Measurements from ENCODE around the gene CAMK2B. TPM values are rescaled to one million over a fixed set of nuclear protein-coding genes. Genes with fewer than 3 reads are reported as not detected.

CAMK2B gene
- total RNA-seq, 1 donor from 2014 or later, result 98.0 TPM

DNA sequence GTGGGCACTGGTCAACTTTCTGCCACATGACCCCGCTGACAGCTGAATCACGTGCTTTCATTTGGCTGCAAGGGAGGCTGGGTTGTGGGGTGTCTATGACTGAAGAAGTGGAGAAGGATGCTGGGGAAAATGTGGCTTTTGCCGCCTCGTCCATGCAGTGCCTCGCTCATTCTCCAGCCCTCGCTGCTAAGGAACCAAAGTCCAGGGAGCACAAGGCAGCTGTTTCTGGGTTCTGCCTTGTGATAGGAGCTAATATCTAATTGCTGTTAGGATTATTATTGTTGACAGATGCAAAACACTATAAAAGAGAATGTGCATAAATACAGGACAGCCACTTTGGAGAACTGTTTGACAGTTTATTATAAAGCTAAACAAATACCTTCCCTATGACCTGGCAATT, 4.9 kb upstream of the CAMK2B start:
- H3K27me3 ChIP-seq (ENCODE audit: low read depth), result peaks cover 14% of the 10 kb centered on the region
- intact Hi-C loops (cut with micrococcal nuclease), result no loop called here
- H3K4me3 ChIP-seq, result no peak overlapping the region
- peak overlapping the region; percentile 81 for H3K27ac ChIP-seq (replicated peaks)
- no peak for TF ChIP-seq CTCF (IDR thresholded peaks at IDR 0.05; ENCODE audit: borderline replicate concordance)
- no peaks in the 10 kb centered on the region for H3K9me3 ChIP-seq (replicated peaks)
- peaks cover 41% of the 10 kb centered on the region for H3K4me1 ChIP-seq
- no peak for DNase-seq
- no peaks in the 10 kb centered on the region for H3K36me3 ChIP-seq

GRCh38 chr7:44329888-44330287, 4.5 kb upstream of the CAMK2B start:
- Histone ChIP-seq H3K27ac (replicated peaks) (peak overlapping the region; percentile 81), H3K4me3 (no peak overlapping the region), H3K9me3 (replicated peaks) (no peaks in the 10 kb centered on the region), H3K4me1 (peaks cover 39% of the 10 kb centered on the region), H3K36me3 (no peaks in the 10 kb centered on the region), H3K27me3 (ENCODE audit: low read depth) (peaks cover 14% of the 10 kb centered on the region)
- intact Hi-C loops (cut with micrococcal nuclease), result no loop called here
- TF ChIP-seq CTCF (IDR thresholded peaks at IDR 0.05; ENCODE audit: borderline replicate concordance), result no peak
- DNase-seq, result no peak

DNA sequence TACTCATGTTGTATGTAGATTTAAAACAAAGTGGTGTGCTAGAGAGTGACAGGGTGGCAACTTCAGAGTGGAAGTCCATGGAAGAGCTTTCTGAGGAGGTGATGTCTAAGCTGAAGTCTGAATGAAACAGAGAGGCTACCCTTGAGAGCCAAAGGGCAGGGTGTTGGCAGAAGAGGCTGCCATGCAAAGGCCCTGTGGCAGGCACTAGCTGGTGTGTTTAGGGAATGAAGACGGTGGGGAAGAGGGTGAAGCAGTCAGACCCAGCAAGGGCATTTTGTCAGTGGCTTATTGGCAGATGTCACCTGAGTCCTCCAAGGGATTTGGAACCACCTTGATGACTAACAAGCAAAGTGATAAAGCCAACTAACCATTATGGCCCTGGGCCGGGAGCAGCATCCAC, 3.7 kb upstream of the CAMK2B start:
- Histone ChIP-seq H3K36me3 (no peaks in the 10 kb centered on the region), H3K27ac (replicated peaks) (no peak overlapping the region), H3K4me1 (peaks cover 33% of the 10 kb centered on the region), H3K27me3 (ENCODE audit: low read depth) (peaks cover 22% of the 10 kb centered on the region), H3K9me3 (replicated peaks) (no peaks in the 10 kb centered on the region), H3K4me3 (no peak overlapping the region)
- intact Hi-C loops (cut with micrococcal nuclease), result no loop called here
- no peak for DNase-seq
- TF ChIP-seq CTCF (IDR thresholded peaks at IDR 0.05; ENCODE audit: borderline replicate concordance), result no peak

DNA sequence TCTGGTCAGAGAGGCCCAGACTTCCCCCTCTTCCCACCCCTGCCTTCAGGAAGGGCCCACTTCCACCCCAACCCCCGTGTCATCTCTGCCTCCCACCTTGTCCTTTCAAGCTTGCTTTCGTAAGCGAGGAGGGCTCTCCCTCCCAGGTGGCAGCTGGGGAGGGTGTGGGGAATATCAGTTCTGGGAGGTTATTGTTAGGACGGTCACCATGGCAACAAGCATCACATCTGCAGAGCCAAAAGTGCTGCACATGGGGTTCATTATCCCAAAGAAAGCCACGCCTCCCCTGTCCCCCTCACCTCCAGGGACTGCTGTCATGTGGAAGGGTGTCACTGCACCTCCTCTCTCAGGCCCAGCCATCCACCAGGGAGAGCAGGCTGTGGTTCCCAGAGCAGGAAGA, 2.6 kb upstream of the CAMK2B start:
- no peak overlapping the region for H3K27ac ChIP-seq (replicated peaks)
- intact Hi-C loops (cut with micrococcal nuclease), result no loop called here
- TF ChIP-seq CTCF (IDR thresholded peaks at IDR 0.05; ENCODE audit: borderline replicate concordance), result no peak
- H3K9me3 ChIP-seq (replicated peaks), result no peaks in the 10 kb centered on the region
- DNase-seq, result no peak
- peaks cover 33% of the 10 kb centered on the region for H3K4me1 ChIP-seq
- H3K27me3 ChIP-seq (ENCODE audit: low read depth), result peaks cover 31% of the 10 kb centered on the region
- no peak overlapping the region for H3K4me3 ChIP-seq
- no peaks in the 10 kb centered on the region for H3K36me3 ChIP-seq

- intact Hi-C loops (cut with micrococcal nuclease), result no loop called here
- no peak for DNase-seq
- peaks cover 33% of the 10 kb centered on the region for H3K27me3 ChIP-seq (ENCODE audit: low read depth)
- peak overlapping the region; percentile 68 for H3K4me3 ChIP-seq
- no peak overlapping the region for H3K27ac ChIP-seq (replicated peaks)
- H3K36me3 ChIP-seq, result no peaks in the 10 kb centered on the region
- H3K9me3 ChIP-seq (replicated peaks), result no peaks in the 10 kb centered on the region
- peaks cover 40% of the 10 kb centered on the region for H3K4me1 ChIP-seq
- no peak for TF ChIP-seq CTCF (IDR thresholded peaks at IDR 0.05; ENCODE audit: borderline replicate concordance)
These were observed 1.1 kb upstream of the CAMK2B start for GRCh38 chr7:44326261-44327125.

Data from left ventricle myocardium inferior (tissue), 1 donor.